ENCODE results near the gene TRIM46. TPM values are rescaled to one million over a fixed set of nuclear protein-coding genes. Genes with fewer than 3 reads are reported as not detected.
A peak's percentile ranks its signal among the peaks of the same experiment; 100 is the strongest.

TRIM46 gene
- total and polyA plus RNA-seq, 2 of the 13 experiments (the other 11 are each of a cell fraction or from before 2014, with no cell fraction given), result 0.04 to 0.09 TPM

DNA sequence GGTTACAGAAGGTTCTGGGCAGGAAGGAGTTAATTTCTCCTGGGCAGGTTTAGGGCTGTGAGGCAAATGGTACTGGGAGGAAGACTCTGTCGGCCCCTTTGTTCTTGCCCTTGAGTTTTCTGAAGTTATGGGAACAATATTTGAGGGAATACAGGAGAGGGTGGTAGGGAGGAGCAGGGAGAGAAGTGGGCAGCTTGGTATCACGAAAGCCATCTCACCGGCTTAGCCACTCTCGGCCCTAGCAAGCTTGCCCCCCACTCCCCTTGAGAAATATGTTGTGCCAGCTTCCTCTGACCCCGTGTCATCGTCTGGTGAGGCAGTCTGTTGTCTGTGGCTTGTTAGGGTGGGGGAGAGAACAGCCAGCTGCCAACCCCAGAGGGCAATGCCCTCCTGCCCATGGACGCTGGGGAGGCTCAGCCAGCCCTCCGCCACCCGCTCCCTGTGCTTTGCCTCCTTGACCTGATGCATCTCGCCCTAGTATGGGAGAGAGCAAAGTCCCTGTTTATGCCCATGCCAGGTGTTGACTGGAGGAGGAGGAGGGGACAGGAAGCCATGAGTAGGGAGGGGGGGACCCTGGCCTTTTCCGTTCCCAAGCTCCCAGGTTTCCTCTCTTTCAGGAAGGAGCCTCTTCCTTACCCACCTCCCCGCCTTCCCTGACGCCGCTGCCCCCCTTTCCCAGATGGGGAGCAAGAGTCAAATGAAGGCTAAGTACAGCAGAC lies 44.7 kb upstream of the TRIM46 start (continued):
- TF ChIP-seq, protein P1, sequence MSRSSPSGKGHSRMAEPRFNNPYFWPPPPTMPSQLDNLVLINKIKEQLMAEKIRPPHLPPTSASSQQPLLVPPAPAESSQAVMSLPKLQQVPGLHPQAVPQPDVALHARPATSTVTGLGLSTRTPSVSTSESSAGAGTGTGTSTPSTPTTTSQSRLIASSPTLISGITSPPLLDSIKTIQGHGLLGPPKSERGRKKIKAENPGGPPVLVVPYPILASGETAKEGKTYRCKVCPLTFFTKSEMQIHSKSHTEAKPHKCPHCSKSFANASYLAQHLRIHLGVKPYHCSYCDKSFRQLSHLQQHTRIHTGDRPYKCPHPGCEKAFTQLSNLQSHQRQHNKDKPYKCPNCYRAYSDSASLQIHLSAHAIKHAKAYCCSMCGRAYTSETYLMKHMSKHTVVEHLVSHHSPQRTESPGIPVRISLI (CRISPR knock-in tag; IDR thresholded peaks at IDR 0.05; ENCODE audit: borderline replicate concordance), result peak; percentile 61; the same call in 1 of the 2 replicates
- TF ChIP-seq, protein P2, sequence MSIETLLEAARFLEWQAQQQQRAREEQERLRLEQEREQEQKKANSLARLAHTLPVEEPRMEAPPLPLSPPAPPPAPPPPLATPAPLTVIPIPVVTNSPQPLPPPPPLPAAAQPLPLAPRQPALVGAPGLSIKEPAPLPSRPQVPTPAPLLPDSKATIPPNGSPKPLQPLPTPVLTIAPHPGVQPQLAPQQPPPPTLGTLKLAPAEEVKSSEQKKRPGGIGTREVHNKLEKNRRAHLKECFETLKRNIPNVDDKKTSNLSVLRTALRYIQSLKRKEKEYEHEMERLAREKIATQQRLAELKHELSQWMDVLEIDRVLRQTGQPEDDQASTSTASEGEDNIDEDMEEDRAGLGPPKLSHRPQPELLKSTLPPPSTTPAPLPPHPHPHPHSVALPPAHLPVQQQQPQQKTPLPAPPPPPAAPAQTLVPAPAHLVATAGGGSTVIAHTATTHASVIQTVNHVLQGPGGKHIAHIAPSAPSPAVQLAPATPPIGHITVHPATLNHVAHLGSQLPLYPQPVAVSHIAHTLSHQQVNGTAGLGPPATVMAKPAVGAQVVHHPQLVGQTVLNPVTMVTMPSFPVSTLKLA (IDR thresholded peaks at IDR 0.05), result no peak; the same call in 1 of the 2 replicates
- TF ChIP-seq KDM5B (CRISPR knock-in tag; IDR thresholded peaks at IDR 0.05; ENCODE audit: borderline replicate concordance) (peak; percentile 38; the same call in 1 of the 2 replicates), GTF3A (CRISPR knock-in tag; conservative IDR thresholded peaks at IDR 0.05) (no peak), ZNF563 (CRISPR knock-in tag; IDR thresholded peaks at IDR 0.05) (peak; percentile 62; the same call in 1 of the 2 replicates), RFXANK (CRISPR knock-in tag; IDR thresholded peaks at IDR 0.05) (no peak), MIER3 (CRISPR knock-in tag; IDR thresholded peaks at IDR 0.05; ENCODE audit: borderline replicate concordance) (peak; percentile 62; the same call in 1 of the 2 replicates), SMAD9 (CRISPR knock-in tag; IDR thresholded peaks at IDR 0.05) (no peak)
- TF ChIP-seq, protein P3, sequence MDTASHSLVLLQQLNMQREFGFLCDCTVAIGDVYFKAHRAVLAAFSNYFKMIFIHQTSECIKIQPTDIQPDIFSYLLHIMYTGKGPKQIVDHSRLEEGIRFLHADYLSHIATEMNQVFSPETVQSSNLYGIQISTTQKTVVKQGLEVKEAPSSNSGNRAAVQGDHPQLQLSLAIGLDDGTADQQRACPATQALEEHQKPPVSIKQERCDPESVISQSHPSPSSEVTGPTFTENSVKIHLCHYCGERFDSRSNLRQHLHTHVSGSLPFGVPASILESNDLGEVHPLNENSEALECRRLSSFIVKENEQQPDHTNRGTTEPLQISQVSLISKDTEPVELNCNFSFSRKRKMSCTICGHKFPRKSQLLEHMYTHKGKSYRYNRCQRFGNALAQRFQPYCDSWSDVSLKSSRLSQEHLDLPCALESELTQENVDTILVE (CRISPR knock-in tag; IDR thresholded peaks at IDR 0.05), result no peak
- TF ChIP-seq, protein P4, sequence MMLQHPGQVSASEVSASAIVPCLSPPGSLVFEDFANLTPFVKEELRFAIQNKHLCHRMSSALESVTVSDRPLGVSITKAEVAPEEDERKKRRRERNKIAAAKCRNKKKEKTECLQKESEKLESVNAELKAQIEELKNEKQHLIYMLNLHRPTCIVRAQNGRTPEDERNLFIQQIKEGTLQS (CRISPR knock-in tag; IDR thresholded peaks at IDR 0.05), result no peak
- TF ChIP-seq, protein P5, sequence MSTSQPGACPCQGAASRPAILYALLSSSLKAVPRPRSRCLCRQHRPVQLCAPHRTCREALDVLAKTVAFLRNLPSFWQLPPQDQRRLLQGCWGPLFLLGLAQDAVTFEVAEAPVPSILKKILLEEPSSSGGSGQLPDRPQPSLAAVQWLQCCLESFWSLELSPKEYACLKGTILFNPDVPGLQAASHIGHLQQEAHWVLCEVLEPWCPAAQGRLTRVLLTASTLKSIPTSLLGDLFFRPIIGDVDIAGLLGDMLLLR (CRISPR knock-in tag; IDR thresholded peaks at IDR 0.05), result peak; percentile 67; the same call in 1 of the 2 replicates
- TF ChIP-seq, protein P6, sequence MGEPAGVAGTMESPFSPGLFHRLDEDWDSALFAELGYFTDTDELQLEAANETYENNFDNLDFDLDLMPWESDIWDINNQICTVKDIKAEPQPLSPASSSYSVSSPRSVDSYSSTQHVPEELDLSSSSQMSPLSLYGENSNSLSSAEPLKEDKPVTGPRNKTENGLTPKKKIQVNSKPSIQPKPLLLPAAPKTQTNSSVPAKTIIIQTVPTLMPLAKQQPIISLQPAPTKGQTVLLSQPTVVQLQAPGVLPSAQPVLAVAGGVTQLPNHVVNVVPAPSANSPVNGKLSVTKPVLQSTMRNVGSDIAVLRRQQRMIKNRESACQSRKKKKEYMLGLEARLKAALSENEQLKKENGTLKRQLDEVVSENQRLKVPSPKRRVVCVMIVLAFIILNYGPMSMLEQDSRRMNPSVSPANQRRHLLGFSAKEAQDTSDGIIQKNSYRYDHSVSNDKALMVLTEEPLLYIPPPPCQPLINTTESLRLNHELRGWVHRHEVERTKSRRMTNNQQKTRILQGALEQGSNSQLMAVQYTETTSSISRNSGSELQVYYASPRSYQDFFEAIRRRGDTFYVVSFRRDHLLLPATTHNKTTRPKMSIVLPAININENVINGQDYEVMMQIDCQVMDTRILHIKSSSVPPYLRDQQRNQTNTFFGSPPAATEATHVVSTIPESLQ (CRISPR knock-in tag; conservative IDR thresholded peaks at IDR 0.05), result no peak
- TF ChIP-seq, protein P7, sequence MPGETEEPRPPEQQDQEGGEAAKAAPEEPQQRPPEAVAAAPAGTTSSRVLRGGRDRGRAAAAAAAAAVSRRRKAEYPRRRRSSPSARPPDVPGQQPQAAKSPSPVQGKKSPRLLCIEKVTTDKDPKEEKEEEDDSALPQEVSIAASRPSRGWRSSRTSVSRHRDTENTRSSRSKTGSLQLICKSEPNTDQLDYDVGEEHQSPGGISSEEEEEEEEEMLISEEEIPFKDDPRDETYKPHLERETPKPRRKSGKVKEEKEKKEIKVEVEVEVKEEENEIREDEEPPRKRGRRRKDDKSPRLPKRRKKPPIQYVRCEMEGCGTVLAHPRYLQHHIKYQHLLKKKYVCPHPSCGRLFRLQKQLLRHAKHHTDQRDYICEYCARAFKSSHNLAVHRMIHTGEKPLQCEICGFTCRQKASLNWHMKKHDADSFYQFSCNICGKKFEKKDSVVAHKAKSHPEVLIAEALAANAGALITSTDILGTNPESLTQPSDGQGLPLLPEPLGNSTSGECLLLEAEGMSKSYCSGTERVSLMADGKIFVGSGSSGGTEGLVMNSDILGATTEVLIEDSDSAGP (CRISPR knock-in tag; IDR thresholded peaks at IDR 0.05; ENCODE audit: borderline replicate concordance), result peak; percentile 80
- TF ChIP-seq, protein P8, sequence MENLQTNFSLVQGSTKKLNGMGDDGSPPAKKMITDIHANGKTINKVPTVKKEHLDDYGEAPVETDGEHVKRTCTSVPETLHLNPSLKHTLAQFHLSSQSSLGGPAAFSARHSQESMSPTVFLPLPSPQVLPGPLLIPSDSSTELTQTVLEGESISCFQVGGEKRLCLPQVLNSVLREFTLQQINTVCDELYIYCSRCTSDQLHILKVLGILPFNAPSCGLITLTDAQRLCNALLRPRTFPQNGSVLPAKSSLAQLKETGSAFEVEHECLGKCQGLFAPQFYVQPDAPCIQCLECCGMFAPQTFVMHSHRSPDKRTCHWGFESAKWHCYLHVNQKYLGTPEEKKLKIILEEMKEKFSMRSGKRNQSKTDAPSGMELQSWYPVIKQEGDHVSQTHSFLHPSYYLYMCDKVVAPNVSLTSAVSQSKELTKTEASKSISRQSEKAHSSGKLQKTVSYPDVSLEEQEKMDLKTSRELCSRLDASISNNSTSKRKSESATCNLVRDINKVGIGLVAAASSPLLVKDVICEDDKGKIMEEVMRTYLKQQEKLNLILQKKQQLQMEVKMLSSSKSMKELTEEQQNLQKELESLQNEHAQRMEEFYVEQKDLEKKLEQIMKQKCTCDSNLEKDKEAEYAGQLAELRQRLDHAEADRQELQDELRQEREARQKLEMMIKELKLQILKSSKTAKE (CRISPR knock-in tag; IDR thresholded peaks at IDR 0.05; ENCODE audit: borderline replicate concordance), result peak; percentile 79; the same call in 1 of the 2 replicates
- TF ChIP-seq, protein P9, sequence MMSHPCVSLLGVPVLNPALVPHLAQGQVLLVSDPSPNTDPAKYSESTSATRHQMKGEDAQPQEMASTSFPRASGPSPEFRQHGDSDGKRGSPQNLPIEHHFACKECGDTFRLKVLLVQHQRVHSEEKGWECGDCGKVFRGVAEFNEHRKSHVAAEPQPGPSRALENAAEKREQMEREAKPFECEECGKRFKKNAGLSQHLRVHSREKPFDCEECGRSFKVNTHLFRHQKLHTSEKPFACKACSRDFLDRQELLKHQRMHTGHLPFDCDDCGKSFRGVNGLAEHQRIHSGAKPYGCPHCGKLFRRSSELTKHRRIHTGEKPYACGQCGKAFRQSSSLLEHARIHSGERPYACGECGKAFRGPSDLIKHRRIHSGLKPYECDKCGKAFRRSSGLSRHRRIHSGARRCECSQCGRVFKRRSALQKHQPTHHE (CRISPR knock-in tag; IDR thresholded peaks at IDR 0.05; ENCODE audit: borderline replicate concordance), result peak; percentile 74; the same call in 1 of the 2 replicates
